GM20000 (cell line): ENCODE data around the gene UBL5.

Source experiments
- DNase-seq: peaks from one replicate; pipeline ENCODE4 v3.0.0; 2012; ENCODE audit warnings: low spot score
- CTCF ChIP-seq: IDR thresholded peaks from 2 replicates; pipeline ENCODE4 v1.5.1; 2012; ENCODE audit warnings: mild to moderate bottlenecking, control low read depth; ENCODE audit errors: extremely low read depth, missing control alignments

Gene UBL5

GRCh38 chr19:9872618-9873242 is 45.0 kb downstream of the UBL5 start:
- DNase-seq = no peak
- no peak for TF ChIP-seq CTCF

DNA sequence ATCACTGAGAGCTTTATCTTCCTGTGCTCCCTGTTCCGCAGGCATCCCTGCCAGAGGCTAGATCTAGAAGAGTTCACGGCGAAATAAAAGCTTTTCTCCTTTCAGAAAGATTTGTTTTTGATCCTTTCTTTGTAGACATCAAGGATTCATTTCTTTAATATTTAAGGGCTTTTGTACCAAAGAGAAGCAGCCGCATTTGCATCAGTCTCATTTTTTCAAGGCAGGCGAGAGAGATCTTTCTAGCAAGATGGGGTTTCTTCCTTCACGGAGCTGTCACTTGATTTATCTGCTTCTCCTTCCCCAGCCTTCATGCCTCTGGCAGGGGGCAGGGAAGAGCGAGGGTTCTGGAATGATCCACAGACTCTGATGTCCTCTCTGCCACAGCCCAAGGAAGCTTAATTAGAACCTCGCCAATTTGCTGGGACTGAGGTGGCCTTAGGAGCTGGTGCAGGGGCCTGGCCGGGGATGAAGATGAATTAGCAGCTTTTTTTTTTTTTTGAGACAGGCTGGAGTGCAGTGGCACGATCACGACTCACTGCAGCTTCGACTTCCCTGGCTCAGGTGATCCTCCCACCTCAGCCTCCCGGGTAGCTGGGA is 47.4 kb downstream of the UBL5 start:
- no peak for DNase-seq
- no peak for TF ChIP-seq CTCF

DNA sequence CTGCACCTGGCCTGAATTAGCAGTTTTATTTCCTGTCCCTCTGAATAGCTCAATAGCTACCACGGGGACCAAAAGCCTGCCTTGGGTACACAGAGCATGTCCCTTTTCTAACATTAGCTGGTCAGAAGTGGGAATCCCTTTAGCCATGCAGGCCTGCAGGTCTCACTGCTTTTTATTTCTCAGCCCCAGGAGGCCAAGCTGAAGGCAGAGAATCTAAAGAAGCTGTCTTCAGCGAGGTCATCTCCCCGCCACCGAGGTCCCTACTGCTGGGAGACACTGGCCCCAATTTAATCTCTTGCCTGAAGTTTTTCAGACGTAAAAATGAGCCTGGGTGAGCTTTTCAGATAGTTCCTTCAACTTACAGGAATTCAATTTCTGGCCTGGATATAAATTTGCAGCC is 48.1 kb downstream of the UBL5 start:
- no peak for DNase-seq

GRCh38 chr19:9877780-9878510 is 50.2 kb downstream of the UBL5 start:
- TF ChIP-seq CTCF = no peak
- no peak for DNase-seq

More for the DNA sequence above, 48.1 kb downstream of the UBL5 start:
- TF ChIP-seq CTCF = no peak

DNA sequence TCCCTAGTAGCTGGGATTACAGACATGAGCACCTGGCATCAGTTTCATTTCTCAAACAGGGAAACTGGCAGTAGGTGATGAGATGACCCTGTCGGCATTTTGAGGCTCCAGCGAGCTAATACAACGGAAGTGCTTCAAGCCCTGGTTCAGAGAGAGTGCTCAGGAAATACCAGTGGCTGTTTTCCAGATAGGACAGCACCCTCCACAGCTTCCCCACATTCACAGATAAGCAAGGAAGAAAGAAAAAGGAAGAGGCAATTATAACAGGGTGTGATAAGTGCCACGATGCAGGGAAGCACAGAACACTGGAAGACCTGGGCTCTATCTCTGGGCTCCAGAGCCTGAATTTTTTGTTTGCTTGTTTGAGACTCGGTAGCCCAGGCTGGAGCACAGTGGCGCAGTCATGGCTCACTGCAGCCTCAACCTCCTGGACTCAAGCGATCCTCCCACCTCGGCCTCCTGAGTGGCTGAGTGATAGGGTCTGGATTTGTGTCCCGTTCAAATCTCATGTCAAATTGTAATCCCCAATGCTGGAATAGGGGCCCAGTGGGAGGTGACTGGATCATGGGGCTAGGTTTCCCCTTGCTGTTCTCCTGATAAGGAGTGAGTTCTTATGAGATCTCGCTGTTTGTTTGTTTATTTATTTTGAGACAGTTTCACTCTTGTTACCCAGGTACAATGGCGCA is 50.9 kb downstream of the UBL5 start:
- DNase-seq = no peak
- no peak for TF ChIP-seq CTCF
